ENCODE data around the gene SOX10. TPM values are rescaled to one million over a fixed set of nuclear protein-coding genes. Genes with fewer than 3 reads are reported as not detected.
A peak's percentile ranks its signal among the peaks of the same experiment; 100 is the strongest.

Gene SOX10
- total RNA-seq = not detected in 3 replicates
- long read RNA-seq = 0 reads

GRCh38 chr22:37983860-37984791 is at the start of gene SOX10:
Gene SOX10 (minus strand): TSS chr22:37984555. CDS start chr22:37983784, 771 bp downstream.
- H3K4me3 Mint-ChIP-seq (ENCODE audit: unreplicated experiment) = no peak within 1 kb of the TSS
- no peak within 1 kb of the TSS for H3K27ac Mint-ChIP-seq (ENCODE audit: unreplicated experiment)
- H3K27me3 Mint-ChIP-seq (ENCODE audit: low read depth) = peaks cover 10% of the 10 kb centered on the region
- no peaks in the 10 kb centered on the region for H3K36me3 Mint-ChIP-seq (ENCODE audit: low read depth)
- H3K4me1 Mint-ChIP-seq (ENCODE audit: low read depth) = no peaks in the 10 kb centered on the region
- no peaks in the 10 kb centered on the region for H3K9me3 Mint-ChIP-seq (ENCODE audit: low read depth)
- TF ChIP-seq CTCF (IDR thresholded peaks at IDR 0.05) = no peak
- DNase-seq (ENCODE audit: low spot score) = no peak

GRCh38 chr22:38033522-38034277 is 49.3 kb upstream of the SOX10 start:
- TF ChIP-seq CTCF (IDR thresholded peaks at IDR 0.05) = no peak
- no peak for DNase-seq (ENCODE audit: low spot score)
- peaks cover 2% of the 10 kb centered on the region for H3K27me3 Mint-ChIP-seq (ENCODE audit: low read depth)
- no peaks in the 10 kb centered on the region for H3K9me3 Mint-ChIP-seq (ENCODE audit: low read depth)
- H3K4me3 Mint-ChIP-seq (ENCODE audit: unreplicated experiment) = no peak overlapping the region
- peaks cover 27% of the 10 kb centered on the region for H3K4me1 Mint-ChIP-seq (ENCODE audit: low read depth)
- peak overlapping the region; percentile 45 for H3K27ac Mint-ChIP-seq (ENCODE audit: unreplicated experiment)
- H3K36me3 Mint-ChIP-seq (ENCODE audit: low read depth) = no peaks in the 10 kb centered on the region

- no peak overlapping the region for H3K27ac Mint-ChIP-seq (ENCODE audit: unreplicated experiment)
- peaks cover 27% of the 10 kb centered on the region for H3K4me1 Mint-ChIP-seq (ENCODE audit: low read depth)
- H3K27me3 Mint-ChIP-seq (ENCODE audit: low read depth) = peaks cover 3% of the 10 kb centered on the region
- TF ChIP-seq CTCF (IDR thresholded peaks at IDR 0.05) = no peak
- no peaks in the 10 kb centered on the region for H3K9me3 Mint-ChIP-seq (ENCODE audit: low read depth)
- DNase-seq (ENCODE audit: low spot score) = no peak
- no peak overlapping the region for H3K4me3 Mint-ChIP-seq (ENCODE audit: unreplicated experiment)
- no peaks in the 10 kb centered on the region for H3K36me3 Mint-ChIP-seq (ENCODE audit: low read depth)
Measured at GRCh38 chr22:38032681-38033521, 48.5 kb upstream of the SOX10 start.

GRCh38 chr22:38031491-38031890 is 47.1 kb upstream of the SOX10 start:
- no peak overlapping the region for H3K27ac Mint-ChIP-seq (ENCODE audit: unreplicated experiment)
- no peak overlapping the region for H3K4me3 Mint-ChIP-seq (ENCODE audit: unreplicated experiment)
- no peak for DNase-seq (ENCODE audit: low spot score)
- H3K27me3 Mint-ChIP-seq (ENCODE audit: low read depth) = peaks cover 7% of the 10 kb centered on the region
- no peaks in the 10 kb centered on the region for H3K9me3 Mint-ChIP-seq (ENCODE audit: low read depth)
- H3K36me3 Mint-ChIP-seq (ENCODE audit: low read depth) = no peaks in the 10 kb centered on the region
- peaks cover 22% of the 10 kb centered on the region for H3K4me1 Mint-ChIP-seq (ENCODE audit: low read depth)
- no peak for TF ChIP-seq CTCF (IDR thresholded peaks at IDR 0.05)
